ENCODE data around the gene ZNF768.
"Not testable (repeated sequence)": the region's sequence is repeated elsewhere in the genome, so short reads cannot be mapped to it uniquely, and the experiment has no call there.

ZNF768 gene

DNA sequence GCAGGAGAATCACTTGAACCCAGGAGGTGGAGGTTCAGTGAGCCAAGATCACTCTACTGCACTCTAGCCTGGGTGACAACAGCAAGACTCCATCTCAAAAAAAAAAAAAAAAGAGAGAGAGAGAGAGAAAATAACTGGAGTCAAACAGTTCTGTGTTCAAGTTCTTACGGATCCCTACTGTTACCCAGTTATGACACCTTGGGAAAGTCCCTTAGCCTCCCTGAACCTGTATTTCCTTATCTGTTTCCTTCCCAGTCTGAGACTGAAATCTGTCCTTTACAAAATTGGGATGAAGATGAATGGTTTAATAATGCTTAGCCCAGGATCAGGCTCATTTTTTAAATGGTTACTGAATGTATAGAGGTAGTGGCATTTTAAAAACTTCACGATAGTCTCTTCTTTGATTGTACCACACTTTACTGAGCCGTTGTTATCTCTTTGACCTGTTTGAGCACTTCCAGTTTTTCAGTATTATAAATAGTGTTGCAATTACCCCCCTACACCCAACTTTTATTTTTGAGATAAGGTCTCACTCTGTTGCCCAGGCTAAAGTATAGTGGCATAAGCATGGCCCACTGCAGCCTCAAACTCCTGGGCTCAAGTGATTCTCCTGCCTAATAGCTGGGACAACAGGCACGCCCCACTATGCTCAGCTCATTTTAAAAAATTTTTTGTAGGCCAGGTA, 17.1 kb downstream of the ZNF768 start:
- ATAC-seq = no peak

DNA sequence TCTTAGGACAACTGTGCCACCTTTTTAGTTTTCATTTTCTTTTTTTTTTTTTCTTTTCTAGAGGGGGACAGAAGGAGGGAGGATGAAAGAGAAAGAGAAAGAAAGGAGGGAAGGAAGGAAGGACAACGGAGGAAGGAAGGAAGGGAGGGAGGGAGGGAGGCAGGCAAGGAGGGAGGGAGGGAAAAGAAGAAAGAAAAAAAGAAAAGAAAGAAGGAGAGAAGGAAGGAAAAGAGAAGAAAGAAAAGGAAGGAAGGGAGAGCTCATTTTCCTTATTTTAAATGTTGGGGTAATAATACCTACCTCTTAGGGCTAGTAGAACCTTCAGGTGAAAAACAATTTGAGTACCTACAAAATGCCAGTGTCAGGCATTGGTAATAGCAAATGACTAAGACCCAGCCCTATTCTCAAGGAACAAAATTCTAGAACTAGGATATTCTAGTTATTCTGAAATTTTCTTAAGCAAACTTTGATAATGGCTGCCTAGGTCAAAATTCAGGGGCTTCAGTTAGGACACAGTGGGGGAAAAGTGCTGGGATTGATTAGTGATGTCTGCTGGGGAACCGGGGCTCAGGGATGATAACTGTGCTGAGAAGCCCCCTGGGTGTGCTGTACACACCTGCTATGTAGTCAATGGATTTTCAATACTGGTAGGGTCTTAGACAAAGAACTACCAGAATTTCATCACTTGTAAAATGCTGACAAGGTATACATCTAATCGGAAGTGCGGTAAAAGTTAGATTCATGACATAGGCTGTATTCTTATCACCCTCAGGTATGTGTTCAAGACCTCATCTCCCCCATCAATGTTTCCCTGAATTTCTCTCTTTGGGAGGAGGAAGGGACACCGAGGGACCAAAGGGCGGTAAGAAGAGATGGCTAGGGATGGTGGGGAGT, 22.7 kb downstream of the ZNF768 start:
- ATAC-seq = no peak

DNA sequence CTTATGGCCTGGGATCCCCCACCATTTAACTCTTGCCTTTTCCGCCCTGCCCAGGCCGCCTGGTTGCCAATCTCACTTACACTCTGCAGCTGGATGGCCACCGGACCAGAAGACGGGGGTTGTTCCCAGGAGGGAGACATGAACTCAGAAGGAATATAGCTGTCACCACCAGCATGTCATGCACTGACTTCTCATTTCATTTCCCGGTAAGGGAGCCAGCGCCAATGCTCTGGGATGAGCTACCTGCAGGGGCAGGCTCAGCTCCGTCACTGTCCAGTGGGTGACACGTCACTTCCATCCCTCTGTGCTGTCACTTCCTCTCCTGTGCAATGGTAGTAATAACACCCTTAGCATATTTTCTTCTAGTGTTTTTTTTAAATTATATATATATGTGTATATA, 27.1 kb downstream of the ZNF768 start:
- no peak for ATAC-seq

DNA sequence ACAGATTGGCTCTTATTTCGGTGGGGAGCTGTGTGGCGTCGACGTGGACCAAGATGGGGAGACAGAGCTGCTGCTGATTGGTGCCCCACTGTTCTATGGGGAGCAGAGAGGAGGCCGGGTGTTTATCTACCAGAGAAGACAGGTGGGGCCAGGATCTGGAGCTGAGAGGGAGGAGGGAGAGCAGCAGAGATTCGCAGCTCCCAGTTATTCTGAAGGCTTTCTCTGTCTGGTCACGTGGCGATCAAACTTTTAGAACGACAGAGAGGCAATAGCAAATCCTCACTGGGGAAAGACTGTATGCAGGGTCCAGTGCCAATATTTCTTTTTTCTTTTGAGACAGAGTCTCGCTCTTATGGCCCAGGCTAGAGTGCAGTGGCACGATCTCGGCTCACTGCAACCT, 31.7 kb downstream of the ZNF768 start:
- no peak for ATAC-seq

DNA sequence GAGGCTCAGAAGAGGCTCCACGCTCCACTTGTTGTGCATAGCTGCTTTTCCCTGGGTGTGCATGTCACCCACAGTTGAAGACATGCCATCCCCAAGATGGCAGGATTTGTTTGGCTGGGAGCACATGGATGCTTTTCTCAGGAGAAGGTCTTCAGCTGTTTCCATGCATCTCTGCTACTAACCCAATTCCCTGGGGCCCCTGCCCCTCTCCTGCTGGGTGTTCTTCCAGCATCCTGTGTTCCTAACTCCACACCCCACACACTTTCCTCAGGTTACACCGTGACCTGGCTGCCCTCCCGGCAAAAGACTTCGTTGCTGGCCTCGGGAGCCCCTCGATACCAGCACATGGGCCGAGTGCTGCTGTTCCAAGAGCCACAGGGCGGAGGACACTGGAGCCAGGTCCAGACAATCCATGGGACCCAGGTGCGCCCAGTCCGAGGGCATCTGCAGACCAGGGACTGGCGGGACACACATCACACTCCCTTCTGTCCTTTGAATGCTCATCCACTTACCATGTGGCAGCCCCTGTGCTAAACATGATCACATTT, 32.4 kb downstream of the ZNF768 start:
- no peak for ATAC-seq

DNA sequence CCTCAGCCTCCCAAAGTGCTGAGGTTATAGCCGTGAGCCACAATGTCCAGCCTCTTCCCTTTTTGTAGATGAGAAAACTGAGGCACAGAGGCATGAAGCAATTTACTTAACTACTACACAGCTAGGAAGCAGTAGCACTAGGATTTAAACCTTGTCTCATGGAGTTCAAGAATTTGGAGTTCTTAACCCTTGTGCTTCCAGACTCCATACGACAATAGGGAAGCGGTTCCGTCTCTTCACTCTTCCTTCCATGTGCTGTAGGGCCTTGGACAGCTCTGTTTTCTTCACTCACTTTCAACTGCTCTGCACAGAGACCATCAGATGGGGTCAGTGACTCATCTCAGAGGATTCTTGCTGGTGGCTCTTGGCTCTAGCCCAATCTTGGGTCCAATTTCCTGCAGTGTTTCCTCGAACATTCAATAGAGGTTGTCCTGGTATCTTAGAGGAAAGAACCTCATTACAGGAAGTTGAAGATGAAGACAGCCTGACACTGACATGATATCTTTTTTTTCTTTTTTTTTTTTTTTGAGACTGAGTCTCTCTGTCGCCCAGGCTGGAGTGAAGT, 34.5 kb downstream of the ZNF768 start:
- peak; percentile 36 to 45 for ATAC-seq

DNA sequence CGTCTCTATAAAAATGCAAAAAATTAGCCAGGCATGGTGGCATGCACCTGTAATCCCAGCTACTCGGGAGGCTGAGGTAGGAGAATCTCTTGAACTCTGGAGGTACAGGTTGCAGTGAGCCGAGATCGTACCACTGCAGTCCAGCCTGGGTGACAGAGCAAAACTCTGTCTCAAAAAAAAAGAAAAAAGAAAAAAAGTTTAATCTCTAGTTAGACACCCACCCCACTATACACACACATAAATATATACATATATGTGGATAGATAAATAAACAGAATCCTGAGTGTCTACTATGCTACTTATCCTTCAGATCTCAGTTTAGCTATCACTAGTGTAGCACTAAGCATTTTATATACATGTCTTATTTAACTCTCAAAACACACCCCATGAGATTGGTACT, 35.1 kb downstream of the ZNF768 start:
- ATAC-seq = no peak

DNA sequence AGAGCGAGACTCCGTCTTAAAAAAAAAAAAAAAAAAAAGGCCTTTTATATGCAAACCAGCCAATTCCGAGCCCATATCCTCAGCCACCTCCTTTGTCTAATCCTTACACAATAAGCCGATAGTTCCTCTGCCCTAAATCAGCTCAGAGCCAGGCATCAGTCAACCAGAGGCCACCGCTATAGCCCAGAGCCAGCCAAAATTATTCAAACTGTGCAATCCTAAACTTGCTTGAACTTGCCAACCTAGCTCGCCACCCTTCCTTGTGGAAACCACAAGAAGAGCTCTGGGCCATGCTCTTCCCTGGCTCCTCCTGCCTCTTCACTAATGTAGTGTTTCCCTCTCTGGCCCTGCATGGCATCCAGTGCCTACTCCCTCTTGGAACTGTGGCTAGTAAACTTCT, 36.2 kb downstream of the ZNF768 start:
- ATAC-seq = no peak

DNA sequence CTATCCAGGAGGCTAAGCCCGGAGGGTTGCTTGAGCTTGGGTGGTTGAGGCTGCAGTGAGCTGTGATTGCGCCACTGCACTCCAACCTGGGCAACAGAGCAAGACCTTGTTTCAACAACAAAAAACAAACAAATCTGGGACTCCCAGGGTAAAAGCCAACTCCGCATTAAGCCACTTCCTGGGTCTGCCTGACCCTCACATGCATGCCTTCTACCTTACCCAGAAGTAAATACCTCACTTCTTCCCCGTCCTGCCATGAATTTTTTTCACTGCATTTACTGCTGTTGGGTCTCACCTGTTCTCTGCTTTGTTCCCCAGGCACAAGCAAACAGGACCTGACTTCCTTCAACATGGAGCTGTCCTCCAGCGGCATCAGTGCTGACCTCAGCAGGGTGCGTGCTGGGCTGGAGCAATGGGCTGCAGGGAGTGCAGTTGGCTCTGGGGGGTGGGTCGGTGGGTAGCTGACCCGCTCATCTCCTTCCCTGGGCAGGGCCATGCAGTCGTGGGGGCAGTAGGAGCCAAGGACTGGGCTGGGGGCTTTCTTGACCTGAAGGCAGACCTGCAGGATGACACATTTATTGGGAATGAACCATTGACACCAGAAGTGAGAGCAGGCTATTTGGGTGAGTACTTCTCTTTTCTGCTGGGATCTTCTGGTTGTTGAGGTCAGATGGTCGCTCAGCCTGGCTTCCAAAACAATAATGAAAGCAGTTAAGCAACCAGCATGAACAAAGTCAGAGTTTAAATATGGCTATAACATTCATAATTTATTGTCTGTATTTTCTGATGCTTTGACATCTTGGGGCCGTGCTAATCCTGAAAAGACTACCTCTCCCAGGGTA, 37.4 kb downstream of the ZNF768 start:
- ATAC-seq = no peak

DNA sequence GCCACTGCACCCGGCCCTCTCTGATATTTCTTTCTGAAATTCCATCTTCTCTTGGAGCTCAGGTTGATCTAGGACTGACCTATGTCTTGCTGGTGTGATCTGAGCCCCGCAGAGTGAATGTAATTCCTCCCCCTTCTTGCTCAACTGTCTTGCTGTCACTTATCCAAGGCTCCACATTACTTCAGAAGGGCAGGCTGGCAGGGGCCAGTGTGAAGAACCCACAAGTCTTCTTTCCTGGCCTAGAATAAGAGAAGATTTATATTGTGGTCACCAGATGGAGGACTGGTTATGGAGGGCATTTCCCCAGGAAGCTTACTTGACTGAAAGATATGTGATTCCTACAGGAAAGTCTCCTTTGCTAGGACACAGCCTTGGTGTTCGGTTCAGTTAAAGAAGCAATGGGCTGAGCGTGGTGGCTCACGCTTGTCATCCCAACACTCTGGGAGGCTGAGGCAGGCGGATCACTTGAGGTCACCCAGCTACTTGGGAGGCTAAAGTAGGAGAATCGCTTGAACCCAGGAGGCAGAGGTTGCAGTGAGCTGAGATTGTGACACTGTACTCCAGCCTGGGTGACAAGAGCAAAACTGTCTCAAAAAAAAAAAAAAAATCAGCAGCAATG, 40.4 kb downstream of the ZNF768 start:
- ATAC-seq = no peak

DNA sequence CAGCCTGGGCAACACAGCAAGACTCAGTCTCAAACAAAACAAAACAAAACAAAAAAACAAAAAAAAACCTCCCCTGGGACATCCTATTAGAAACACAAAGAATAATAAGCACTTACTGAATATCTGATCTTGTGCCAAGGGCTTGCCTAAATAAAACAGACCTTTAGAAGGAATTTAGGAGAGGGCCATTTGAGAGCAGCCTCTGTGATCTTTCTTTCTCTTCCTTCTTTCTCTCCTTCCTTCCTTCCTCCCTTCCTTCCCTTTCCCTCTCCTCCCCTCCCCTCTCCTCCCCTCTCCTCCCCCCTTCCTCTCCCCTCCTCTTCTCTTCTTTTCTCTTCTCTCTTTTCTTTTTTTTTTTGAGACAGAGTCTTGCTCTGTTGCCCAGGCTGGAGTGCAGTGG, 41.5 kb downstream of the ZNF768 start:
- ATAC-seq = no peak

DNA sequence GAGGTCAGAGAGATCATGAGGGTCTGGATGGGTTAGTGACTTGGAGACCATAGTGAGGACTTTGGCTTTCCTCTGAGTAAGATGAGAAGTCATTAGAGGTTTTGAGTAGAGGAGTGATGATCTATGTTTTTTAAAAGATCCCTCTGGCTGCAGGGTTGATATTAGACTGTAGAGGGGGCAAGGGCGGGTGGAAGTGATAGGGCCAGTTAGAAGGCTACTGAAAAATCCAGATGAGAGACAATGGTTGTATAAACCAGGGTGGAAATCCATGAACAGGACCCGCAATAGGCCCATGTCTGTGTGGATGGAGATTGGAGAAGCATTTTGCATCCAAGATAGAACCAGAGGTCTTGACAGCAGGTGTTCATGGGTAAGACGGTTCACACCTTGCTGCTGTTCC, 44.0 kb downstream of the ZNF768 start:
- ATAC-seq = peak; percentile 68 to 74

DNA sequence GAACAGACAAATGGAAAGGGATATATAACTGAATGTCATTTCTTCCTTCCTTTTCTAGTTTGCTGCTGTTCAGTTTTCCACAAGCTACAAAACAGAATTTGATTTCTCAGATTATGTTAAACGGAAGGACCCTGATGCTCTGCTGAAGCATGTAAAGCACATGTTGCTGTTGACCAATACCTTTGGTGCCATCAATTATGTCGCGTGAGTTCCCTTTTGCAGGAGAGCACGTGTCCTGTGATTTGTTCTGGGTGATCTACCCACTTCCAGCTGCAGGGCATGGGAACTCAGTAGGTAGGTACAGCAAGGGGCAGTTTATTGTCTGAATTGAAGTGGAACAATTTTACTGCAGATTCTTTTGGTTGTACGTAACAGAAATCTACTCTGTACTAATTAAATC, 45.0 kb downstream of the ZNF768 start:
- ATAC-seq = no peak

DNA sequence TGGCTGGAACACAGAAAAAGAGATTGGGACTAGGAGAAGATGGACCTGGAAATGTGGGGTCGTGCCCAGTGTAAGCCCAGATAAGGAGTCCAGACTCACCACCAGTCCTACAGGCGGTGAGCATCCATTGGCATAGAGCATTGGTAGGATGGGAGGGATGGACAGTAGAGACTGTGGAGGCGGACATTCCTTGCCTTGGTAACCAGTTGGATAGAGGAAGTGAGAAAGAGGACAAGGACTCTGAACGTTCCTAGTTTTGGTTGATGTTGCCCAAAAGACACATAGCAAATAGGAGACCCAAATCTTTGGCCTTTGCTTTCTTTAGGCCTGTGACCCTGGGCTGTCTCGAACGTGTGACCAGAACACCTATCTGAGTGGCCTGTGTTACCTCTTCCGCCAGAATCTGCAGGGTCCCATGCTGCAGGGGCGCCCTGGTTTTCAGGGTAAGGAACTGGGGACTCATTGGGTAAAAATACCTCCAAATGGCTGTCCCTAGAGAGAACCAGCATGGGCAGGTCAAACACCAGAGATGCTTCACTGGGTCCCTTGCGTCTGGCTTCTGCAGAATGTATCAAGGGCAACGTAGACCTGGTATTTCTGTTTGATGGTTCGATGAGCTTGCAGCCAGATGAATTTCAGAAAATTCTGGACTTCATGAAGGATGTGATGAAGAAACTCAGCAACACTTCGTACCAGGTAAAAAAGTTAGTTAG, 47.4 kb downstream of the ZNF768 start:
- no peak for ATAC-seq

DNA sequence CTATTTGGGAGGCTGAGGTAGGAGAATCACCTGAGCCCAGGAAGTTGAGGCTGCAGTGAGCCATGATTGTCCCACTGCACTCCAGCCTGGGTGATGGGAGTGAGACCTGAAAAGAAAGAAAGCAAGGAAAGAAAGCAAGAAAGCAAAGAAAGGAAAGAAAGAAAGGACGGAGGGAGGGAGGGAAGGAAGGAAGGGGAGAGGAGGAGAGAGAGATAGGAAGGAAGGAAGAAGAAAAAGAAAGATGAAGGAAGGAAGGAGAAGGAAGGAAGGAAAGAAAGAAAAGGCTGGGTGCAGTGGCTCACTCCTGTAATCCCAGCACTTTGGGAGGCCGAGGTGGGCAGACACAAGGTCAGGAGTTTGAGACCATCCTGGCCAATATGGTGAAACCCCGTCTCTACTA, 48.6 kb downstream of the ZNF768 start:
- ATAC-seq = not testable (repeated sequence)

DNA sequence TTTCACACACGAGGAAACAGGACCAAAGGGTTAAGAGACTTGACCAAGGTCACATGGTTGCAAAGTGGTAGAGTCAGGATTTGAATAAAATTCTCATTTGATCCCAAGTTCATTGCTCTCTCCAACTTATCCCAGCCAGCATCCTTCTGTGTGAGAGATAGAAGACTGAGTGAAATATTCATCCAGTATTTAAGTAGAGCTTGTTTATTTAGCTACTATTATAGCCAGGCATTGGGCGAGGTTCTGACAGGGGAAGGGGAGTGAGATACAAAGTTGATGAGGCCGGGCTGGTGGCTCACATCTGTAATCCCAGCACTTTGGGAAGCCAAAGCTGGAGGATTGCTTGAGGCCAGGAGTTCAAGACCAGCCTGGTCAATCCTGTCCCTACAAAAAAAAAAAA, 49.4 kb downstream of the ZNF768 start:
- no peak for ATAC-seq

DNA sequence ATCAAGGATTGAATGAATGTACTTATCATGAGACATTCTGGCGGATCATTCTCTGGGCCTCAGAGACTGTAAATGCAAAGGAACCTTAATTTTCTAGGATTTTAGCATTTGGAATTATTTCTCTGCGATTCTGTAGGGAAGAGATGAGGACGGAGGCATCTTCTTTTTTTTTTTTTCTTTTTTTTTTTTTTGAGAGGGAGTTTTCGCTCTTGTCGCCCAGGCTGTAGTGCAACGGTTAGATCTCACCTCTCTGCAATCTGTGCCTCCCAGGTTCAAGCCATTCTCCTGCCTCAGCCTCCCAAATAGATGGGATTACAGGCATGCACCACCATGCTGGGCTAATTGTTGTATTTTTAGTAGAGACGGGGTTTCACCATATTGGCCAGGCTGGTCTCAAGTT, 51.7 kb downstream of the ZNF768 start:
- ATAC-seq = no peak

DNA sequence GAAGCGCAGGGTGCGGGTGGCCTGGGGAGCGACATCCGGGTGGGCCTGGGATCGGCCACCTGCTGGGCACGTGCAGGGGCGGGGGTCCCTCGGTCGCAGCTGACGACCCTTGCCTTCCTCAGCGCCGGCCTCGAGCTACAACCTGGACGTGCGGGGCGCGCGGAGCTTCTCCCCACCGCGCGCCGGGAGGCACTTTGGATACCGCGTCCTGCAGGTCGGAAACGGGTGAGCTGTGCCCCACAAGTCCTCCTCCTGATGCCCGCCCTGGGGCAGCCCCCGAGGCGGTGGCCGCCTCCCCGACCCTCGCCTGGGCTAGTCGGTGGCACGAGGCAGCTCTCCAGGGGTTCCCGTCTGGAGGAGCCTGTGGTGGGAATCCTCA, 52.3 kb downstream of the ZNF768 start:
- no peak for ATAC-seq

Measured in activated CD4-positive, CD25-positive, alpha-beta regulatory T cell treated with anti-CD3 and anti-CD28 coated beads, Interleukin-2, amount 50 U/mL, for 24 hours (primary cell).